Tibial nerve (tissue), 3 donors: ENCODE data around the gene LARP1B.

Experiments used
- POLR2A ChIP-seq, 2 donors: fragments of 450-650 bp; IDR thresholded peaks; one replicate each; pipeline ENCODE4 v1.6.1; 2017; ENCODE audit warnings: antibody characterized with exemption in 2 of 2, mild to moderate bottlenecking in 2 of 2, moderate library complexity in 2 of 2
- TF ChIP-seq, protein P1 (sequence below), 5 experiments: fragments of 200-600 bp in 3 of 5; fragments of 450-650 bp in 2 of 5; sonication (generic) in 3 of 5; IDR thresholded peaks; one replicate each; pipeline ENCODE4 v1.5.1; 2016 to 2019; ENCODE audit warnings: antibody characterized with exemption in 5 of 5, mild to moderate bottlenecking in 3 of 5, moderate library complexity in 2 of 5

DNA sequence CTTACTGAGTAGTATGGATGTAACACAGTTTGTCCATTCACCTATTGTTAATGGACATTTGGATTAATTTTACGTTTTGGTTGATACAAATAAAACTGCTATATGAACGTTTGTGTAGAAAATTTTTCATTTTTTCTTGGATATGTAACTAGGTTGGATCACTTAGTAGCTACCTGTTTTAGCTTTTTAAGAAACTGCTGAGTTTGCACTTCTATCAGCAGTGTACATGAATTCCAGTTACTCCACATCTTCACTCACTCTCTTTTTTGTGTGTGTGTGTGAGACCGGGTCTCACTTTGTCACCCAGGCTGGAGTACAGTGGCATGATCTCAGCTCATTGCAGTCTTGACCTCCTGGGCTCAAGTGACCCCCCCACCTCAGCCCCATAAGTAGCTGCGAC is 15.4 kb downstream of the LARP1B start:
- TF ChIP-seq, protein P1, sequence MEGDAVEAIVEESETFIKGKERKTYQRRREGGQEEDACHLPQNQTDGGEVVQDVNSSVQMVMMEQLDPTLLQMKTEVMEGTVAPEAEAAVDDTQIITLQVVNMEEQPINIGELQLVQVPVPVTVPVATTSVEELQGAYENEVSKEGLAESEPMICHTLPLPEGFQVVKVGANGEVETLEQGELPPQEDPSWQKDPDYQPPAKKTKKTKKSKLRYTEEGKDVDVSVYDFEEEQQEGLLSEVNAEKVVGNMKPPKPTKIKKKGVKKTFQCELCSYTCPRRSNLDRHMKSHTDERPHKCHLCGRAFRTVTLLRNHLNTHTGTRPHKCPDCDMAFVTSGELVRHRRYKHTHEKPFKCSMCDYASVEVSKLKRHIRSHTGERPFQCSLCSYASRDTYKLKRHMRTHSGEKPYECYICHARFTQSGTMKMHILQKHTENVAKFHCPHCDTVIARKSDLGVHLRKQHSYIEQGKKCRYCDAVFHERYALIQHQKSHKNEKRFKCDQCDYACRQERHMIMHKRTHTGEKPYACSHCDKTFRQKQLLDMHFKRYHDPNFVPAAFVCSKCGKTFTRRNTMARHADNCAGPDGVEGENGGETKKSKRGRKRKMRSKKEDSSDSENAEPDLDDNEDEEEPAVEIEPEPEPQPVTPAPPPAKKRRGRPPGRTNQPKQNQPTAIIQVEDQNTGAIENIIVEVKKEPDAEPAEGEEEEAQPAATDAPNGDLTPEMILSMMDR (IDR thresholded peaks at IDR 0.05), result no peak
- no peak for TF ChIP-seq POLR2A (IDR thresholded peaks at IDR 0.05)
